Right cardiac atrium (tissue), 5 donors: ENCODE results near the gene ZNF726. TPM values are rescaled to one million over a fixed set of nuclear protein-coding genes. Genes with fewer than 3 reads are reported as not detected.
"Not testable (repeated sequence)": the region's sequence is repeated elsewhere in the genome, so short reads cannot be mapped to it uniquely, and the experiment has no call there.

Experiments
- ATAC-seq, 2 donors: fragments of 200-7000 bp; cut with Tn5 transposase; one replicate each; pipeline versions ENCODE4 v1.8.0 to v1.9.1; 2020; ENCODE audit warnings: moderate library complexity in 2 of 2, mild to moderate bottlenecking in 1 of 2
- DNase-seq, 3 donors: peaks; one replicate each; pipeline ENCODE4 v3.0.0-alpha.2; 2020
- H3K27ac ChIP-seq: one replicate; pipeline ENCODE4 v1.5.1; 2013; ENCODE audit warnings: mild to moderate bottlenecking, low read length, control low read depth, moderate library complexity
- H3K27me3 ChIP-seq: one replicate; pipeline ENCODE4 v1.6.1; 2013; ENCODE audit not compliant: control insufficient read depth, insufficient read depth
- H3K4me1 ChIP-seq: one replicate; pipeline ENCODE4 v1.6.1; 2013; ENCODE audit warnings: low read length; ENCODE audit not compliant: control insufficient read depth, insufficient read depth
- H3K4me3 ChIP-seq: one replicate; pipeline ENCODE4 v1.5.1; 2013; ENCODE audit warnings: low read length, control low read depth
- H3K9me3 ChIP-seq: one replicate; pipeline ENCODE4 v1.6.1; 2013; ENCODE audit warnings: low read length; ENCODE audit not compliant: control insufficient read depth
- WGBS: extraction: QIAGEN DNeasy Blood & Tissue Kit; methylation state at CpG from one replicate; pipeline ENCODE4 v1.1.7; 2013; 5-methylcytosine and 5-hydroxymethylcytosine counted together
- intact Hi-C, 4 donors: fragments of 100-400 bp; cut with DNase I; formaldehyde crosslinking; loops; one replicate each; pipeline versions ENCODE4 v1.11.0 to v1.14.0; 2022 to 2023
- polyA plus RNA-seq: library from polyadenylated mRNA; stranded (reverse); fragments of 200-250 nt; gene quantifications from one replicate; pipeline ENCODE4 v1.2.3, GENCODE V29; 2013
- total RNA-seq, 4 donors: library from RNA; stranded (reverse); fragmentation: NEBNext Ultra II Directional; extraction: Animal tissue kit (Norgen Biotek cat#: 25700); gene quantifications; one replicate each; pipeline ENCODE4 v1.2.1, GENCODE V29; 2021
- donor health status: healthy with polysubstance abuse.
- donor health status: DM: no; HTN: yes; CAD: no.
- donor health status: DM: no; HTN: no; CAD: no.
- donor health status: DM: no; HTN: yes; CAD: no; lungs with severe emphysema.
- donor health status: DM: yes; HTN: yes; CAD: no.

The ZNF726 gene
- total and polyA plus RNA-seq, 5 donors = 0.17 to 0.51 (median 0.41) TPM

DNA sequence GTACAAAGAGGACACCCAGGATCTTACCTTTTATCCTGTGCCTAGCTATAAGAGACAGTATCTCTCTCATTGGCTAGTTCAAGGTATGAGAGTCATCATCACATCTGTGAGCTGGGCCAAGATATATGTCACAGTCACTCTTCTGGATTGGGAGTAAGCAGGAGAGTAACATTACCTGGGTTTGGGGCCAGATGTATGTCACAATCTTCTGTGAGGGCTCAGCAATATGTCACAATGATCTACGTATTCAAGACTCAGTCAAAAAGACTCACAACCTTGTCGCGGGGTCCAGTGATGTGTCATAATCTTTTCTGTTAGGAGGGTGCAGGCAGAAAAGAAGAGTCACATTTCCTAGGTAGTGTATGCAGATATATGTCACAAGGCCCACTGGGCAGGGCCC is 61.9 kb downstream of the ZNF726 start:
- H3K27me3 ChIP-seq, intact Hi-C loops: not testable (repeated sequence)

DNA sequence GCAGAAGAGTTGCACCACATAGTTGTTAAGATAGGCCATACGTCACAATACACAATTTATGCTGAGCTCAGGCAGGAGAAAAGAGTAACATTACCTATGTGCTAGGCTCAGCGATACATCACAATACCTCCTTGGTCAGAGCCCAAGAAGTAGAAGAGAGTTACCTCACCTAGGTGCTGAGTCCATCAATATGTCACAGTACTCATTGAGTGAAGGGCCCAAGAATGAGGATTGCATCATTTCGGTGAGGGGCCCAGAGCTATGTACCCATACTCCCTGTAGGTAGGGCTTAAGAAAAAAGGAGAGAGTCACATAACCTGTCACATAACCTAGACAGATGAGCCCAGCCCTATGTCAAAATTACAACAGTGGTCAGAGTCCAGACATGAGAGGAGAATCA is 62.6 kb downstream of the ZNF726 start:
- ATAC-seq, H3K27ac ChIP-seq, H3K4me1 ChIP-seq, H3K9me3 ChIP-seq, DNase-seq, H3K4me3 ChIP-seq, intact Hi-C loops, H3K27me3 ChIP-seq: not testable (repeated sequence)
- WGBS = 84% methylated on average over 3 of the region's 3 CpGs

More for the DNA sequence above, 61.9 kb downstream of the ZNF726 start:
- not testable (repeated sequence) for H3K4me1 ChIP-seq, H3K4me3 ChIP-seq, DNase-seq, ATAC-seq, H3K27ac ChIP-seq, H3K9me3 ChIP-seq
- WGBS = 69% methylated on average over 3 of the region's 3 CpGs

DNA sequence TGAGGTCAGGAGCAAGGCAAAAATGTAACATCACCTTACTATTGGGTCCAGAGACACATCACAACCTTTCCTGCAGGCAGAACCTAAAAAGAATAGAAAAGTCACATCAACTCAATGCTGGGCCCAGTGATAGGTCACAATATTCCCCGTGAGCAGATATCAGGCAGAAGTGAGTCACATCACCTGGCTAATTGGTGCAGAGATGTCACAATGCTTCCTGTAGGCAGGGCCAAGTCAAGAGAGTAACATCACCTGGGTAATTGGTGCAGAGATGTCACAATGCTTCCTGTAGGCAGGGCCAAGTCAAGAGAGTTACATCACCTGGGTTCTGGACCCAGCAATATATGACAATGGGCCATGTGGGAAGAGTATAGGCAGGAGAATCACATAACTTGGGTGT is 63.4 kb downstream of the ZNF726 start:
- Histone ChIP-seq H3K9me3 (no peaks in the 10 kb centered on the region), H3K4me1 (no peaks in the 10 kb centered on the region), H3K27ac (no peak overlapping the region), H3K27me3 (no peaks in the 10 kb centered on the region), H3K4me3 (no peak overlapping the region)
- ATAC-seq (no peak), DNase-seq (no peak)
- WGBS = 73% methylated on average over 1 of the region's 1 CpG
- intact Hi-C loops = no loop called here

DNA sequence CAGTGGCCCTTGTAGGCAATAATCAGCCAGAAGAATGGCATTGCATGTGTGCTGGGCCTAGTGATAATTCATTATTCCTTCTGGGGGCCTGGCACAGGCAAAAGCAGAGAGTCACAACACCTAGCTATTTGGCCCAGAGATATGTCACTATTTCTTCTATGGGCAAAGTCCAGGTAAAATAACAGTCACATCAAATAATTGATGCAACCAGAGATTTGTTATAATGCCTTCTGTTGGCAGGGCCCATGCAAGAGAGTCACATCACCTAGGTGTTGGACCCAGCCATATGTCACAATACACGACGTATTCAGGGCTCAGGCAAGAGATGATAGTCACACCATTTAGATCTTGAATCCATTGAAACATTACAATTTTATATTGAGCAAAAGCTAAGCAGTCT is 66.1 kb downstream of the ZNF726 start:
- WGBS = 63% methylated on average over 2 of the region's 2 CpGs
- no peaks in the 10 kb centered on the region for H3K4me1 ChIP-seq
- no peak overlapping the region for H3K27ac ChIP-seq
- ATAC-seq (no peak), DNase-seq (no peak)
- H3K9me3 ChIP-seq = no peaks in the 10 kb centered on the region
- H3K4me3 ChIP-seq = no peak overlapping the region
- intact Hi-C loops = no loop called here
- H3K27me3 ChIP-seq = no peaks in the 10 kb centered on the region

DNA sequence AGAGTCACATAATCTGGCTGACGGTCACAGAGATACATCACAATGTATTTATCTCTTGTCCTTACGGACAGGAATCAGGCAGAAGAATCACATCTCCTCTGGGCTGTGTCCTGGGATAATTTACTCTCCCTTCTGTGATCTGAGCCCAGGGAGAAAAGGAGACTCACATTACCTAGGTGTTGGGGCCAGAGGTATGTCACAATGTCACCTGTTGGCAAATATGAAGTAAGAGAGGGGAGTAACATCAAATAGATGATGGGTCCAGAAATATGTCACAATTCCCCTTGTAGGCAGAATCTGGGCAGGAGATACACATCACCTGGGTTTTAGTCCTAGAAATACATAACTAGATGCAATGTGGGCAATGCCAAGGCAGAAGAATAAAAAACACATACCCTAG is 67.2 kb downstream of the ZNF726 start:
- intact Hi-C loops = no loop called here
- H3K27me3 ChIP-seq = no peaks in the 10 kb centered on the region
- H3K4me1 ChIP-seq = no peaks in the 10 kb centered on the region
- 74% methylated on average over 2 of the region's 2 CpGs for WGBS
- no peak overlapping the region for H3K4me3 ChIP-seq
- DNase-seq = no peak
- ATAC-seq = no peak
- no peak overlapping the region for H3K27ac ChIP-seq
- H3K9me3 ChIP-seq = no peaks in the 10 kb centered on the region

DNA sequence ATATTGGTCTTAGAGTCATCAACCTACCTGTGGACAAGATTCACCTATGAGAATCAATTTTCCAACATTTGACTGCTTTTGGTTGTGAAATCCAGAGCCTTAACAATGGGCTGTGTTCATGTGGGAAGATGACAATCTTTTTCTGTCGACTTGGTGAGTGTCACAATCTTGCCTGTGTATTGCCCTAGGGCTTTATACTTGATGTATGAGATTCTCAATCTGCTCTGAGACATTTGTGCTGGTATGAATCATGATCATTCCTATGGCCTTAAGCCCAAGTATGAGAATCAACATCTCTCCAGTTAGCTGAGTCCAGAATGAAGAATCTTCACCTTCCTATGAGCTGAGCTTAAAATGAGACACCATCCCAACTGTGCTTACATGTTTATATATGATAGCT is 68.7 kb downstream of the ZNF726 start:
- H3K4me1 ChIP-seq = no peaks in the 10 kb centered on the region
- intact Hi-C loops = no loop called here
- no peak for ATAC-seq
- H3K9me3 ChIP-seq = no peaks in the 10 kb centered on the region
- H3K4me3 ChIP-seq = no peak overlapping the region
- H3K27ac ChIP-seq = no peak overlapping the region
- WGBS = 26% methylated on average over 1 of the region's 1 CpG
- H3K27me3 ChIP-seq = no peaks in the 10 kb centered on the region
- no peak for DNase-seq

Other genes starting within 250 kb of the ZNF726 start
- gene ZNF675, start 227.7 kb upstream of the ZNF726 start, total RNA-seq = 1 to 10 TPM; 5.2 to 5.5 (median 5.3) TPM
- gene ZNF675, start 227.7 kb upstream of the ZNF726 start, polyA plus RNA-seq = 2.9 TPM
- gene ZNF681, start 156.0 kb upstream of the ZNF726 start, total RNA-seq = 1 to 10 TPM in 3 of 4 donors, under 1 TPM in 1; 0.47 to 1.3 (median 1.1) TPM
- gene ZNF681, start 156.0 kb upstream of the ZNF726 start, polyA plus RNA-seq = 0.43 TPM
- gene ZNF254, start 172.3 kb downstream of the ZNF726 start, total RNA-seq = 10 to 100 TPM; 12.5 to 14.2 (median 13.4) TPM
- 6.2 TPM for gene ZNF254, start 172.3 kb downstream of the ZNF726 start, polyA plus RNA-seq